ENCODE measurements around the gene SNX22.
"Not testable (repeated sequence)": the region's sequence is repeated elsewhere in the genome, so short reads cannot be mapped to it uniquely, and the experiment has no call there.

The SNX22 gene

GRCh38 chr15:64151727-64152506 is at the start of gene SNX22:
TSS of gene SNX22 (plus strand) at chr15:64151731. CDS start at chr15:64151776, 45 bp downstream.
- no peak for DNase-seq

- no peak for DNase-seq
Observed at GRCh38 chr15:64102497-64102896, 49.0 kb upstream of the SNX22 start.

- no peak for DNase-seq
Observed at GRCh38 chr15:64105113-64105704, 46.3 kb upstream of the SNX22 start.

- no peak for DNase-seq
Observed at GRCh38 chr15:64107337-64107736, 44.2 kb upstream of the SNX22 start.

GRCh38 chr15:64110108-64110701 is 41.3 kb upstream of the SNX22 start:
- not testable (repeated sequence) for DNase-seq

GRCh38 chr15:64110950-64111678 is 40.4 kb upstream of the SNX22 start:
- no peak for DNase-seq

GRCh38 chr15:64111679-64112050 is 39.9 kb upstream of the SNX22 start:
- no peak for DNase-seq

GRCh38 chr15:64112073-64112772 is 39.3 kb upstream of the SNX22 start:
- DNase-seq, result no peak

GRCh38 chr15:64112904-64113303 is 38.6 kb upstream of the SNX22 start:
- no peak for DNase-seq

GRCh38 chr15:64117759-64118487 is 33.6 kb upstream of the SNX22 start:
- DNase-seq, result no peak

- not testable (repeated sequence) for DNase-seq
Observed at GRCh38 chr15:64120322-64120721, 31.2 kb upstream of the SNX22 start.

- no peak for DNase-seq
Observed at GRCh38 chr15:64121614-64122013, 29.9 kb upstream of the SNX22 start.

- no peak for DNase-seq
Observed at GRCh38 chr15:64122444-64122843, 29.1 kb upstream of the SNX22 start.

- DNase-seq, result no peak
Observed at GRCh38 chr15:64122936-64123351, 28.6 kb upstream of the SNX22 start.

- no peak for DNase-seq
Observed at GRCh38 chr15:64125978-64126377, 25.6 kb upstream of the SNX22 start.

GRCh38 chr15:64127521-64128270 is 23.8 kb upstream of the SNX22 start:
- no peak for DNase-seq

GRCh38 chr15:64130159-64130558 is 21.4 kb upstream of the SNX22 start:
- DNase-seq, result no peak

- no peak for DNase-seq
Observed at GRCh38 chr15:64131547-64131946, 20.0 kb upstream of the SNX22 start.

GRCh38 chr15:64132217-64132616 is 19.3 kb upstream of the SNX22 start:
- no peak for DNase-seq

- DNase-seq, result no peak
Observed at GRCh38 chr15:64133623-64134344, 17.7 kb upstream of the SNX22 start.

Measured in fibroblast of skin of right quadriceps (primary cell).